ENCODE data around the gene GAS2L1.

GAS2L1 gene

DNA sequence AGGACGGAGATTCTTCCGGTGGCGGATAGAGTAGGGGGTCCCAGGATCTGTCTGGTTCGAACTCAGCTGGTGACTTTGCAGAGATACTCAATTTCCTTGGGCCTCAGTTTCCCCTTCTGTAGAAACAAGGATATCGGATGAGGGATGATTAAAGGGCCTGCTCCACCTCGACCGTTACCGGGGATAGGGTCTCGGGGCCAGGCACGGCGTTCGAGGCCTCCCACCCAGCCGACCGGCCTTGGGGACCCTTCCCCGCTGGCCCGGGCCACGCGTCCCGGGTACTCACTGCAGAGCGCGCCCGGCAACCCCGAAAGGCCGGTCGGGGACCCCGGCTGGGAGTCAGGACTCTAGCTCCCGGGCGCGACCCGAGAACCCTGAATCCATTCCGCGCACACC is 39.0 kb upstream of the GAS2L1 start:
- DNase-seq (ENCODE audit: low spot score) = no peak
- in situ Hi-C loops (cut with MboI; ENCODE audit: low sequenced_read_pairs, unreplicated experiment) = no loop called here
- TF ChIP-seq, protein P1, sequence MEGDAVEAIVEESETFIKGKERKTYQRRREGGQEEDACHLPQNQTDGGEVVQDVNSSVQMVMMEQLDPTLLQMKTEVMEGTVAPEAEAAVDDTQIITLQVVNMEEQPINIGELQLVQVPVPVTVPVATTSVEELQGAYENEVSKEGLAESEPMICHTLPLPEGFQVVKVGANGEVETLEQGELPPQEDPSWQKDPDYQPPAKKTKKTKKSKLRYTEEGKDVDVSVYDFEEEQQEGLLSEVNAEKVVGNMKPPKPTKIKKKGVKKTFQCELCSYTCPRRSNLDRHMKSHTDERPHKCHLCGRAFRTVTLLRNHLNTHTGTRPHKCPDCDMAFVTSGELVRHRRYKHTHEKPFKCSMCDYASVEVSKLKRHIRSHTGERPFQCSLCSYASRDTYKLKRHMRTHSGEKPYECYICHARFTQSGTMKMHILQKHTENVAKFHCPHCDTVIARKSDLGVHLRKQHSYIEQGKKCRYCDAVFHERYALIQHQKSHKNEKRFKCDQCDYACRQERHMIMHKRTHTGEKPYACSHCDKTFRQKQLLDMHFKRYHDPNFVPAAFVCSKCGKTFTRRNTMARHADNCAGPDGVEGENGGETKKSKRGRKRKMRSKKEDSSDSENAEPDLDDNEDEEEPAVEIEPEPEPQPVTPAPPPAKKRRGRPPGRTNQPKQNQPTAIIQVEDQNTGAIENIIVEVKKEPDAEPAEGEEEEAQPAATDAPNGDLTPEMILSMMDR (IDR thresholded peaks at IDR 0.05; ENCODE audit: borderline replicate concordance, control extremely low read depth, extremely low read depth, insufficient read depth, missing control alignments) = no peak

DNA sequence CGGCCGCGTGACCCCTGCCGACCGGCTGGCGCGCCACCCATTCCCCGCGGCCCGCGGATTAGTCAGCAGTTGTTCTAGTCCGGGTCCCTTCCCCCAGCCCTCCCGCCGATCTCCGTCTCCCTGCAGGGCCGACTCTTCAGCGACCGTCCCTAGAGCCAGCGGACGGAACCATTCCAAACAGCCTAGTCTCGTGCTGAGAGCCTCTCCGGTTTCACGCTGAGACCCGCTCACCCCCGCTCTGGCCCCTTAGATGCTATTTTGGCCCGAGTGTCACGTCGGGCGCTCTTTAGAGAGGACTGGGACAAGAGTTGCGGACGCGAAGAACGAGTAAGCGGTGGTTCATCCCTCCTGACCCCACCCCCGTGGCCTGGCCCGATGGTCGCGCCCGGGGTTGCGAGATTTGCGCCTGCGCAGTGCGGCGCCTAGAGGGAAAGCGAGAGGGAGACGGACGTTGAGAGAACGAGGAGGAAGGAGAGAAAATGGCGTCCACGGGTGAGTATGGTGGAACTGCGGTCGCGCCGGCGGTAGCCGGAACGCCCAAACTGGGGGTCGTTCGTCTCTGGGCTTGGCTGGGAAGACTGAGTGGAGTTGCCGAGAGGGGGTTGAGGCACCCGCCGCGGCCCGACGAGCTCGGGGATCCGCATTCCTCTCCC is 38.5 kb upstream of the GAS2L1 start, which contains the start of the genes EWSR1 and RHBDD3:
Gene EWSR1 (plus strand): TSS at position 411 of the 653 bp plus-strand sequence. CDS start 69 bp downstream, at position 480.
Gene RHBDD3 (minus strand): TSS at position 124 of the 653 bp plus-strand sequence. CDS start 2,355 bp downstream, outside the sequence.
- TF ChIP-seq, protein P1 (IDR thresholded peaks at IDR 0.05; ENCODE audit: borderline replicate concordance, control extremely low read depth, extremely low read depth, insufficient read depth, missing control alignments) = no peak
- DNase-seq (ENCODE audit: low spot score) = peak; percentile 96
- in situ Hi-C loops (cut with MboI; ENCODE audit: low sequenced_read_pairs, unreplicated experiment) = no loop called here

- peak; percentile 59 for DNase-seq (ENCODE audit: low spot score)
- TF ChIP-seq, protein P1 (IDR thresholded peaks at IDR 0.05; ENCODE audit: borderline replicate concordance, control extremely low read depth, extremely low read depth, insufficient read depth, missing control alignments) = no peak
- in situ Hi-C loops (cut with MboI; ENCODE audit: low sequenced_read_pairs, unreplicated experiment) = no loop called here
Measured at GRCh38 chr22:29268511-29269229, 37.8 kb upstream of the GAS2L1 start.

GRCh38 chr22:29269230-29269604 is 37.2 kb upstream of the GAS2L1 start:
- no peak for DNase-seq (ENCODE audit: low spot score)
- TF ChIP-seq, protein P1 (IDR thresholded peaks at IDR 0.05; ENCODE audit: borderline replicate concordance, control extremely low read depth, extremely low read depth, insufficient read depth, missing control alignments) = no peak
- in situ Hi-C loops (cut with MboI; ENCODE audit: low sequenced_read_pairs, unreplicated experiment) = no loop called here

DNA sequence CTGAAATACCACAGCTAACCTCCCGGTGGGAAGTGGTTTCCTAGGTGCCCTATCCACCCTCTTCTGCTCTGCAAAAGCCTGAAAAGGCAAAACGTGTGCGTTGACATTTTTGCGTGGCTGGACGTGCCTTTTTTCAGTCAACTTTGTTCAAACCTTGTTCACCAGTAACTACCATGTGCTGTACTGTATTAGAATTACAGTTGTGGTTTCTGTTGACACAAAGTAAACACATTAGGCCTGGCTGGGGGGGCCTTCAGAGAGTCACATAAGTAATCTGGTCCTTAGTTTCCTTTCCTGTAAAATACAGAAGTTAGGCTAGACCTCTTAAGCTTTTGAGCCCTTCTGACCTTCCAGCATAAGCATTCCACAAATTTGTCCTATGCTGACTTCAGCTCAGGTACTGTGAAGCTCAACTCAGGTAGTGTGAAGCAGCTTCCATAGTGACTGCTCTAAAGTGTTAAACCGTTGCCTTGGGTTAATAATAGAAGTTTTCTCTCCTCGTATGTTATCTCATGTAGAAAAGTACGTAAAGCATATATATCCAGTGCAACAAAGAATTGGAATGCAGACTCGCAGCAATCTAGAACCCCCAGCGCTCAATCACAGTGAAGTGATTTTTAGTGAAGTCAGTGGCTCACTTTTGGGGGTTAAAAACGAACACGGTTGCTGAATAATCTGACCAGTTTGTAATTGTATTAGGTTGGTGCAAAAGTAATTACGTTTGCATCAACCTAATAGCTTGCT is 36.5 kb upstream of the GAS2L1 start:
- DNase-seq (ENCODE audit: low spot score) = no peak
- in situ Hi-C loops (cut with MboI; ENCODE audit: low sequenced_read_pairs, unreplicated experiment) = no loop called here
- TF ChIP-seq, protein P1 (IDR thresholded peaks at IDR 0.05; ENCODE audit: borderline replicate concordance, control extremely low read depth, extremely low read depth, insufficient read depth, missing control alignments) = no peak

GRCh38 chr22:29270475-29271271 is 35.8 kb upstream of the GAS2L1 start:
- no peak for DNase-seq (ENCODE audit: low spot score)
- in situ Hi-C loops (cut with MboI; ENCODE audit: low sequenced_read_pairs, unreplicated experiment) = no loop called here
- TF ChIP-seq, protein P1 (IDR thresholded peaks at IDR 0.05; ENCODE audit: borderline replicate concordance, control extremely low read depth, extremely low read depth, insufficient read depth, missing control alignments) = no peak
